Measurements from ENCODE around the gene ANKRD18B. TPM values are rescaled to one million over a fixed set of nuclear protein-coding genes. Genes with fewer than 3 reads are reported as not detected.

The ANKRD18B gene
- total RNA-seq (2014; rRNA removed; shearing (Covaris generic)) = 3.8 and 7.8 TPM in 2 replicates

GRCh38 chr9:33523397-33524305 is at the start of gene ANKRD18B:
ANKRD18B (plus strand) TSS chr9:33524251; CDS start chr9:33524490, 239 bp downstream.

Small RNA genes within 50 kb of the gene (small RNA-seq; reads per million reads assigned to genes)
- gene AL139008.1 = not detected
- not detected for gene PRSS3P4

Other genes starting within 250 kb of the ANKRD18B start
- 28.9 and 32.3 TPM in 2 replicates for gene NFX1, start 233.7 kb upstream of the ANKRD18B start, total RNA-seq (2014; rRNA removed; shearing (Covaris generic))
- not detected in 2 replicates for gene AQP7, start 121.7 kb upstream of the ANKRD18B start, total RNA-seq (2014; rRNA removed; shearing (Covaris generic))
- gene AQP3, start 76.7 kb upstream of the ANKRD18B start, total RNA-seq (2014; rRNA removed; shearing (Covaris generic)) = 2.5 and 2.7 TPM in 2 replicates
- gene NOL6, start 50.3 kb upstream of the ANKRD18B start, total RNA-seq (2014; rRNA removed; shearing (Covaris generic)) = 77.7 and 79.7 TPM in 2 replicates